ENCODE results near the gene SELPLG.

GRCh38 chr12:108585864-108586263 is 47.8 kb downstream of the SELPLG start:
- TF ChIP-seq CTCF (IDR thresholded peaks at IDR 0.05) (no peak), POLR2AphosphoS5 (IDR thresholded peaks at IDR 0.05) (no peak), EP300 (IDR thresholded peaks at IDR 0.05) (no peak)

Data from gastroesophageal sphincter (tissue), 3 donors.